NT2/D1 (cell line): ENCODE results near the gene TRIM69.

Experiments used
- DNase-seq: peaks from one replicate; pipeline ENCODE4 v3.0.0-alpha.2; 2011; ENCODE audit warnings: low read depth, low spot score
- H3K27me3 ChIP-seq: 2 replicates; pipeline ENCODE4 v1.6.0; 2011; ENCODE audit warnings: mild to moderate bottlenecking; ENCODE audit not compliant: insufficient read length, insufficient read depth
- H3K36me3 ChIP-seq: 2 replicates; pipeline ENCODE4 v1.6.1; 2011; ENCODE audit warnings: mild to moderate bottlenecking, low read length, mixed read lengths; ENCODE audit not compliant: insufficient read depth, insufficient read length
- H3K4me1 ChIP-seq: 2 replicates; pipeline ENCODE4 v1.5.1; 2011; ENCODE audit not compliant: insufficient read depth, insufficient read length
- H3K4me3 ChIP-seq: 2 replicates; pipeline ENCODE4 v1.5.1; 2011; ENCODE audit warnings: low read depth; ENCODE audit not compliant: insufficient read length
- H3K9ac ChIP-seq: 2 replicates; pipeline ENCODE4 v1.6.0; 2011; ENCODE audit warnings: low read depth; ENCODE audit not compliant: insufficient read length
- H3K9me3 ChIP-seq: 2 replicates; pipeline ENCODE4 v1.5.1; 2011; ENCODE audit warnings: mild to moderate bottlenecking, low read length; ENCODE audit not compliant: insufficient read depth
- SUZ12 ChIP-seq: IDR thresholded peaks from 2 replicates; pipeline ENCODE4 v1.6.1; 2011; ENCODE audit not compliant: insufficient read length, insufficient read depth; ENCODE audit errors: extremely low read depth
- YY1 ChIP-seq: IDR thresholded peaks from 2 replicates; pipeline ENCODE4 v1.6.1; 2011; ENCODE audit not compliant: insufficient read length, insufficient read depth
- ZNF274 ChIP-seq: IDR thresholded peaks from 2 replicates; pipeline ENCODE4 v1.6.1; 2011; ENCODE audit warnings: mild to moderate bottlenecking, low read depth, low read length

TRIM69 gene

GRCh38 chr15:44790656-44791055 is 54.3 kb downstream of the TRIM69 start:
- DNase-seq, result no peak
- Histone ChIP-seq H3K4me1 (no peaks in the 10 kb centered on the region), H3K9me3 (no peaks in the 10 kb centered on the region), H3K27me3 (no peaks in the 10 kb centered on the region), H3K9ac (no peak overlapping the region), H3K4me3 (no peak overlapping the region), H3K36me3 (no peaks in the 10 kb centered on the region)
- TF ChIP-seq YY1 (no peak), ZNF274 (no peak), SUZ12 (no peak)

DNA sequence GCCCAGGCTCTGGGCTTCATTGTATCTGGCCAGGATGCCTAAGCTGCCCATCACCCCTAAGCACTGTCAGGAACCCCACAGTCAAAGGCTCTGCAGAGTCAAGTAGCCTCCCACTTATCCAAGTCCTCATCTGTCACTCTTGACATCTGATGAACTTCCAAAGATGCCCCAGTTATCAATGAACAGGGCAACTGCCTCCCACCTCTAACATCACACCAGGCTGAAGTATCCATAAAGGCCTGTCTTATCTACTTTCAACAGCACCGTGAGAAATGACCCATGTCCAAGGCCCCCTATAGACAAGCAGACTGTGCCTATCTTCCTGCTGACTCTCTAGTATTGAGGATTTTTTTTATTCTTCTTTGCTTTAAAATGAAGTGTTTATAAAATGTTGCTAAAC is 56.4 kb downstream of the TRIM69 start:
- Histone ChIP-seq H3K36me3 (no peaks in the 10 kb centered on the region), H3K4me3 (no peak overlapping the region), H3K4me1 (no peaks in the 10 kb centered on the region), H3K9me3 (no peaks in the 10 kb centered on the region), H3K27me3 (no peaks in the 10 kb centered on the region), H3K9ac (no peak overlapping the region)
- no peak for TF ChIP-seq YY1
- no peak for TF ChIP-seq ZNF274
- TF ChIP-seq SUZ12, result no peak
- no peak for DNase-seq

DNA sequence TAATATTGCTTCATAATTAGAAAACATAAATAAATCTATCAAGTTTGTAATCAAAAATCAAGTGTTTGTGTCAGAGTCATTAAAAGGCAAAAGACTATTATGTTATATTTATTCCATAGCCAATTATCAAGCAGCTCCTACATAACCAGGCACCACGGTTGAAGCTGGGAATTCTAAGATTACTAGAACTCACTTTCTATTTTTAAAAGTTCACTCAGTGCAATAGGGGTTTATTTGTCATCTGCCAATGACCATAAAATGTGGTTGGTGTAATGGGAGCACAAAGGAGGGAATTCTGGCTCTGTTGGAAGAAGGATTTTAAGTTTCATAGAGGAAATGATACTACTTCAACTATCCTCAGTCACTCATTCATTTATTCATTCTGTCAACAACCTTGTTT is 57.7 kb downstream of the TRIM69 start:
- H3K36me3 ChIP-seq, result no peaks in the 10 kb centered on the region
- H3K4me3 ChIP-seq, result no peak overlapping the region
- no peaks in the 10 kb centered on the region for H3K4me1 ChIP-seq
- no peak overlapping the region for H3K9ac ChIP-seq
- TF ChIP-seq ZNF274 (no peak), YY1 (no peak), SUZ12 (no peak)
- no peaks in the 10 kb centered on the region for H3K9me3 ChIP-seq
- no peaks in the 10 kb centered on the region for H3K27me3 ChIP-seq
- DNase-seq, result no peak

- TF ChIP-seq ZNF274 (no peak), YY1 (no peak), SUZ12 (no peak)
- no peaks in the 10 kb centered on the region for H3K9me3 ChIP-seq
- no peaks in the 10 kb centered on the region for H3K4me1 ChIP-seq
Observed at GRCh38 chr15:44796508-44796907, 60.2 kb downstream of the TRIM69 start.

DNA sequence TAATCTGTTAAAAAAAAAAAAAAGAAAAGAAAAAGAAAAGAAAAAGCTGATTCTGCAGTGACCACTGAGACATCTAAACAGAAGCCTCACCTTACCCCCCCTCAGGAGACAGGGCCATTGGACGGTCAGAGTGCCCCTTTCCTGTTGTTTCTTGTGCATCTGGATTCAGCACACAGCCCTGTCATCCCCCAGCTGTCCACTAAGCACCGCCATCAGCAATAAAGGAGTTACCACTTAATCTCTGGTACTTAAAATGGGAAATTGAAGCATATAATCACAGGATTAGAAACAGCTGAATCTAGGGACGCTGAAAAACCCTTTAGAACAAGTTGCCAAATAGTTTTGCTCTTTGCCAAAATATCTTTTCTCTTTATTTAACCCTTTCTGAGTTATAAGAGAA is 62.5 kb downstream of the TRIM69 start:
- Histone ChIP-seq H3K27me3 (no peaks in the 10 kb centered on the region), H3K9ac (no peak overlapping the region), H3K36me3 (no peaks in the 10 kb centered on the region), H3K4me3 (no peak overlapping the region), H3K4me1 (no peaks in the 10 kb centered on the region), H3K9me3 (no peaks in the 10 kb centered on the region)
- DNase-seq, result no peak
- TF ChIP-seq YY1 (no peak), SUZ12 (no peak), ZNF274 (no peak)

More at GRCh38 chr15:44796508-44796907, 60.2 kb downstream of the TRIM69 start:
- Histone ChIP-seq H3K27me3 (no peaks in the 10 kb centered on the region), H3K4me3 (no peak overlapping the region), H3K9ac (no peak overlapping the region), H3K36me3 (no peaks in the 10 kb centered on the region)
- no peak for DNase-seq

DNA sequence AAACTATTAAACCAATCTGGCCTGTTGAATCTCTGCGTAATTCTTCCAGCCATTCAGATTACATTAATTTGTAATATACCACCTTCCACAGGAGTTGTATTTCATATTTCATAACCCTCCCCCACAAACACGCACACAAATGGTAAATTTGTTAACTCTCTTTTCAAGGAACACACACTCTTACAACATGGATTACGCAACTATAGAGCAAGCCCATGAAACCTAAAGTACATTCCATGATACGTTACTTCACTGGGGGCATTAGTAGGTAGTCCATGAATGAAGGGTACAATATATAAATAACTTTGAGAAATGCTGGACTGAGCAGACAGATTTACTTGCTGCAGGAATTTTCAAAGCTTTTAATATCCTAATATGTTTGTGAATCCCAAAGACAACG is 65.0 kb downstream of the TRIM69 start:
- Histone ChIP-seq H3K9me3 (no peaks in the 10 kb centered on the region), H3K4me1 (no peaks in the 10 kb centered on the region), H3K9ac (no peak overlapping the region), H3K4me3 (no peak overlapping the region), H3K27me3 (no peaks in the 10 kb centered on the region), H3K36me3 (no peaks in the 10 kb centered on the region)
- no peak for TF ChIP-seq YY1
- TF ChIP-seq SUZ12, result no peak
- no peak for TF ChIP-seq ZNF274
- no peak for DNase-seq

GRCh38 chr15:44801797-44802196 is 65.5 kb downstream of the TRIM69 start:
- no peak overlapping the region for H3K4me3 ChIP-seq
- no peak overlapping the region for H3K9ac ChIP-seq

DNA sequence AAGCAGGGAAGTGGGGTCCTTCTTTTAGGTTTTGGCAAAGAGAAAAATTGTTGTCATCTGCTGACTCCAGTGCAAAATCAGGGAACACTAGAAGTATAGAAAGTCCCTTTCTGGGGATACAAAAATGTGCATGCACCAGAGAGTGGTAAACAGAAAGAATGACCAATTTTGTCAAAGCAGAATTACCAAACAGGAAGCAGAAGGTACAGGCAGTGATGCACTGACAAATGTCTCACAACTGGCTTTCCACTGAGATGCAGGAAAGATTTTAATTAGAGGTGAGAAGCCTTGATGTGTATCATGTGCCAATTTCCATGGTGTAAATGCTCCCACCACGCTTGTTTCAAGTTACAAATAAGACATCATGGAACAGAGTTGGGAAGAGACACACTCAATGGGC is 66.0 kb downstream of the TRIM69 start:
- DNase-seq, result no peak
- TF ChIP-seq YY1 (no peak), ZNF274 (no peak), SUZ12 (no peak)
- Histone ChIP-seq H3K4me3 (no peak overlapping the region), H3K27me3 (no peaks in the 10 kb centered on the region), H3K9me3 (no peaks in the 10 kb centered on the region), H3K4me1 (no peaks in the 10 kb centered on the region), H3K9ac (no peak overlapping the region), H3K36me3 (no peaks in the 10 kb centered on the region)

More at GRCh38 chr15:44801797-44802196, 65.5 kb downstream of the TRIM69 start:
- H3K36me3 ChIP-seq, result no peaks in the 10 kb centered on the region
- DNase-seq, result no peak
- no peaks in the 10 kb centered on the region for H3K27me3 ChIP-seq
- H3K9me3 ChIP-seq, result no peaks in the 10 kb centered on the region
- H3K4me1 ChIP-seq, result no peaks in the 10 kb centered on the region
- no peak for TF ChIP-seq YY1
- TF ChIP-seq SUZ12, result no peak
- TF ChIP-seq ZNF274, result no peak
